ENCODE results near the gene GPRASP1.
"Not testable (repeated sequence)": the region's sequence is repeated elsewhere in the genome, so short reads cannot be mapped to it uniquely, and the experiment has no call there.

GPRASP1 gene

DNA sequence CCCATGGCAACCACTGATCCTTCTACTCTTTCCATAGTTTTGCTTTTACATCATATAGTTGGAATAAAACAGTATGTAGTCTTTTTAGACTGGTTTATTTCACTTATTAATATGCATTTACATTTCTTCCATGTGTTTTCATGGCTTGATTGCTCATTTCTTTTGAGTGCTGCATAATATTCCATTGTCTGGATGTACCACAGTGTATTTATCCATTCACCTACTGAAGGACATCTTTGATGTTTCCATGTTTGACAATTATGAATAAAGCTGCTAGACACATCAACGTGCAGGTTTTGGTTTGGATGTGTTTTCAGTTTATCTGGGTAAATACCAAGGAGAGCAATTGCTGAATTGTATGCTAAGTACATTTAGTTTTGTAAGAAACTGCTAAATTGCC, 13.7 kb upstream of the GPRASP1 start:
- H3K4me3 ChIP-seq (ENCODE audit: low read depth, low read length): no peak overlapping the region
- TF ChIP-seq, protein P1, sequence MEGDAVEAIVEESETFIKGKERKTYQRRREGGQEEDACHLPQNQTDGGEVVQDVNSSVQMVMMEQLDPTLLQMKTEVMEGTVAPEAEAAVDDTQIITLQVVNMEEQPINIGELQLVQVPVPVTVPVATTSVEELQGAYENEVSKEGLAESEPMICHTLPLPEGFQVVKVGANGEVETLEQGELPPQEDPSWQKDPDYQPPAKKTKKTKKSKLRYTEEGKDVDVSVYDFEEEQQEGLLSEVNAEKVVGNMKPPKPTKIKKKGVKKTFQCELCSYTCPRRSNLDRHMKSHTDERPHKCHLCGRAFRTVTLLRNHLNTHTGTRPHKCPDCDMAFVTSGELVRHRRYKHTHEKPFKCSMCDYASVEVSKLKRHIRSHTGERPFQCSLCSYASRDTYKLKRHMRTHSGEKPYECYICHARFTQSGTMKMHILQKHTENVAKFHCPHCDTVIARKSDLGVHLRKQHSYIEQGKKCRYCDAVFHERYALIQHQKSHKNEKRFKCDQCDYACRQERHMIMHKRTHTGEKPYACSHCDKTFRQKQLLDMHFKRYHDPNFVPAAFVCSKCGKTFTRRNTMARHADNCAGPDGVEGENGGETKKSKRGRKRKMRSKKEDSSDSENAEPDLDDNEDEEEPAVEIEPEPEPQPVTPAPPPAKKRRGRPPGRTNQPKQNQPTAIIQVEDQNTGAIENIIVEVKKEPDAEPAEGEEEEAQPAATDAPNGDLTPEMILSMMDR (IDR thresholded peaks at IDR 0.05; ENCODE audit: borderline replicate concordance, insufficient read depth, low read depth, low read length): no peak

DNA sequence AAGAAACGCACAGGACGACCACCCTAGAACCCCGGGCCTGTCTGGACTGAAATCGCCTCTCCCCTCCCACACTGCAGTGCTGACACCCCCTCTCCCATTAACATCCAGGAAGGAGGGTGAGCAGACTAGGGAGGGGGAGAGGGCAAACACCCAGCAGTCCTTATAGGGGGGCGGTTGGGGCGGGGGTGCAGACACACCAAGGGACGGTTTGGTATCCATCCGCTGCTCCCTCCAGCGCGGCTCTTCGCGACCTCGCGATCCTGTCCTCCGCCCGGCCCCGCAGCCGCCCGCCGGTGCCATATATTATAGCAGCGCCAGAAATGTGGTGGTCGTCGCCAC, 411 bp upstream of the GPRASP1 start:
- TF ChIP-seq, protein P1 (IDR thresholded peaks at IDR 0.05; ENCODE audit: borderline replicate concordance, insufficient read depth, low read depth, low read length): no peak

DNA sequence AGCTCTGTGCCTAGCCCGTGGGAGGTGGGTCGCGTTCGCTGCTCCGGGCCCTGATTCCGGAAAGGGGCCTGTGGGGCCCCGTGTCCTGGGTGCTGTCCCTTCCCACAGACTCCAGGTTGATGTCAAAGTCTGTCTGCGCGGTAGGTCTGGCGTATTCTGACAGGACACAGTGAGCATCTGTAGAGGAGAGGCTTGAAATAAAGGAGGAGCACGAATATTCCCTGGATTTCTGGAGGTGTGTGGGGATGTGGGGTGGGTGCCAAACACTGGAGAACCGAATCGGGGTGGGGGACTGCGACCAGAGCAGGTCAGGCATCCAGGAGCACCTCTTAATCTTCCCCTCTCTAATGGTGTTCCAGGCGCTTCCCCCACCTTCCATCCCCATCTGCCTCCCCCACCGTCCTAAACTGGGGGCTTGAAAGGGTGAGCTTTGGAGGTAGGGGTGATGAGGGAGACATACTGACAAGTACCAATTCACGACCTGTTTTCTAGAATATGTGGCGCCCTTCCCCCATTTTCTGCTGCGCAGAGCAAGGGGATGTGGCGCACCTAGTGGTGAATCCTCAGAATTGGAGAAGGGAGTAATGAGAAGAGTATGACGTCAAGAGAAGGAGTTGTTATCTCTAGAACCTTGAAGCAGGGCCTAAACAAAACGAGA, 877 bp downstream of the GPRASP1 start:
- TF ChIP-seq, protein P1 (IDR thresholded peaks at IDR 0.05; ENCODE audit: borderline replicate concordance, insufficient read depth, low read depth, low read length): peak; percentile 41
- peak overlapping the region; percentile 59 for H3K4me3 ChIP-seq (ENCODE audit: low read depth, low read length)

More for the DNA sequence above, 411 bp upstream of the GPRASP1 start:
- H3K4me3 ChIP-seq (ENCODE audit: low read depth, low read length): peak overlapping the region; percentile 59

DNA sequence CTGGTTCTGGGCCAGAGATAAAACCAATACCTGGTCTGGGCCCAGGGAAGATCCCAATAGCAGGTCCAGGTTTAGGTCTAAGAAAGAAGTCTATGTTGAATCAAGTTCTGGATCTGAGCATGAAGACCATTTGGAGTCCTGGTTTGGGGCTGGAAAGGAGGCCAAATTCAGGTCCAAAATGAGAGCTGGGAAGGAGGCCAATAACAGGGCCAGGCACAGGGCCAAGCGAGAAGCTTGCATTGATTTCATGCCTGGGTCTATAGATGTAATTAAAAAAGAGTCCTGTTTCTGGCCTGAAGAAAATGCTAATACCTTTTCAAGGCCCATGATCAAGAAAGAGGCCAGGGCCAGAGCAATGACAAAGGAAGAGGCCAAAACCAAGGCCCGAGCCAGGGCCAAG, 3.4 kb downstream of the GPRASP1 start:
- H3K4me3 ChIP-seq (ENCODE audit: low read depth, low read length): no peak overlapping the region
- TF ChIP-seq, protein P1 (IDR thresholded peaks at IDR 0.05; ENCODE audit: borderline replicate concordance, insufficient read depth, low read depth, low read length): no peak

DNA sequence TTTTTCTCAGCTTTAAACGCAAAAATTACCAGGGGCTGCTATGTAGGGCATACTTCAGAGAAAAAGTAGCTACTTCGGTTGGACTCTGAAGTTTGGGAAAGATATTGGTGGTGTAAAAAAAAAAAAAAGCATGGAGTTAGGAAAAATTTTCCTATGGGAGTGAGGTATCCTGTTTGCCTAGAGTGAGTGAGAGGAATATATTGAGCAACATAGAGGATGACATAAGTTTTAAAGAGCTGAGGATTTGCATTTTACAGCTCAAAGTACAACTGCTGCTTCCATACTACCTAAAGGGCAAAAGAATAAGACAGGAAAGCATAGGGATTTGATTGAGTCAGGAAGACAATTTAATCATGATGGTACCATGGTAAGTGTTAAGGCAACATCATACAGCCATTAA, 7.3 kb downstream of the GPRASP1 start:
- H3K4me3 ChIP-seq (ENCODE audit: low read depth, low read length): no peak overlapping the region
- TF ChIP-seq, protein P1 (IDR thresholded peaks at IDR 0.05; ENCODE audit: borderline replicate concordance, insufficient read depth, low read depth, low read length): no peak

DNA sequence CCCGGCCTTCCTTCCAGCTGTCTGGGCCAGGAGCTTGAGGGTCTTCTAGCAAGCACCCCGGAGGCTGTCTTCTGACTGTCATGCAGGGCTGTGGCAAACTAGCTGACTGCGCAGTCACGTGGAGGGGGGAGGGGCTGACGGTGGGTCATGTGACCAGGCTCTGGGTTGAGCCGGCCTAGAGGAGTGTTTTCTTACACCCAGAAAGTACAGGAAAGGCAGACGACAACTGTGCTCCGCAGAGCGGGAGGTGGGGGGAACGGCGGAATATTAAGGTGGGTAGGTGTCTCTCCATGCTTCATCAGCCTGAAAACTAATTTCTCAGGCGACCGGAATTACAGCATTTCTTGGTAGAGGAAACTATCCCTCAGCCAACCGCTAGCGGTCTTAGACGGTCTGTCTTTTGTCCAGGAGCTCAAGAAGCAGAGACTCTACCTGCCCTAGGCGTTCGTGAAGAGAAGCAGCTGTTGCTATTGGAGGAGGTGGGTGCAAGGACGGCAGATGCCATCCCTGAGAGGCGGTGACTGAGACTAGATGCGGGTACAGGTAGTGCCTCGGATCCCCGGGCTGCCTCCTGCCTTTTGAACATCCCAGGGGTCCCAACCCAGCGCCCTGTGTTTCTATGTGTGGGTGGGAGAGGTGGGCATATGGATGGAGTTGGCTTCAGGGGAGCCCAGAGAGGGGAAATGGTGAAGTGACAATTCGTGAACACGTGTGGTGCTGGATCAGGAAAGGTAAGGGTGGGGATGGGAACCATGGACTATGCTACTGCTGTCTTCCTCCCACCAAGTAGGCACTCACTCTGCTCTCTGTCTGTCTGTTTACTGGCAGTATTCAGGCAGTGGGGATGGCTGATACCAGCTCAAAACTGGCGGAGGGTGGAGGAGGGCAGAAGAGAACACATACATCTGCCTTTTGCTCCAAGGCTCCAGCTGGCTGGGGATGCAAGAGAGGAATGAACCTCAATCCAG, 8.8 kb downstream of the GPRASP1 start:
- TF ChIP-seq, protein P1 (IDR thresholded peaks at IDR 0.05; ENCODE audit: borderline replicate concordance, insufficient read depth, low read depth, low read length): peak; percentile 31; the same call in 1 of the 2 replicates
- peak overlapping the region; percentile 47 for H3K4me3 ChIP-seq (ENCODE audit: low read depth, low read length)

DNA sequence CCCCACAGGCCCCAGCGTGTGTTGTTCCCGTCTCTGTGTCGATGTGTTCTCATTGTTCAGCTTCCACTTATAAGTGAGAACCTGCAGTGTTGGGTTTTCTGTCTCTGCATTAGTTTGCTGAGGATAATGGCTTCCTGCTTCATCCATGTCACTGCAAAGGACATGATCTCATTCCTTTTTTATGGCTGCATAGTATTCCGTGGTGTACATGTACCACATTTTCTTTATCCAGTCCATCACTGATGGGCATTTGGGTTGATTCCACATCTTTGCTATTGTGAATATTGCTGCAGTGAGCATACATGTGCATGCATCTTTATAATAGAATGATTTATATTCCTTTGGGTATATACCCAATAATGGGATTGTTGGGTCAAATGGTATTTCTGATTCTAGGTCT, 12.5 kb downstream of the GPRASP1 start:
- H3K4me3 ChIP-seq (ENCODE audit: low read depth, low read length): not testable (repeated sequence)

DNA sequence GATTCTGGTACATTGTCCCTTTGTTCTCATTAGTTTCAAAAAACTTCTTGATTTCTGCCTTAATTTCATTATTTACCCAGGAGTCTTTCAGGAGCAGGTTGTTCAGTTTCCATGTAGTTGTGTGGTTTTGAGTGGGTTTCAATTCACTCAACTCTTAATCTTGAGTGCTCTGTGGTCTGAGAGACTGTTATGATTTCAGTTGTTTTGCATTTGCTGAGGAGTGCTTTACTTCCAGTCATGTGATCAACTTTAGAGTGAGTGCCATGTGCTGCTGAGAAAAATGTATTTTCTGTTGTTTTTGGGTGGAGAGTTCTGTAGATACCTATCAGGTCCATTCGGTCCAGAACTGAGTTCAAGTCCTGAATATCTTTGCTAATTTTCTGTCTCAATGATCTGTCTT, 15.8 kb downstream of the GPRASP1 start:
- not testable (repeated sequence) for H3K4me3 ChIP-seq (ENCODE audit: low read depth, low read length)
